ENCODE results near the gene ZNF823.

Gene ZNF823

GRCh38 chr19:11763117-11763516 lies 24.4 kb upstream of the ZNF823 start:
- TF ChIP-seq BACH2 (CRISPR knock-in tag; IDR thresholded peaks at IDR 0.05; ENCODE audit: borderline replicate concordance) (no peak), ARNTL (CRISPR knock-in tag; IDR thresholded peaks at IDR 0.05; ENCODE audit: borderline replicate concordance, low read depth) (no peak), PPARA (CRISPR knock-in tag; IDR thresholded peaks at IDR 0.05; ENCODE audit: borderline replicate concordance) (no peak), TSHZ2 (CRISPR knock-in tag; IDR thresholded peaks at IDR 0.05) (no peak), POU6F1 (CRISPR knock-in tag; IDR thresholded peaks at IDR 0.05; ENCODE audit: borderline replicate concordance, low read depth) (no peak)
- ATAC-seq: no peak

GRCh38 chr19:11759805-11760204 lies 21.1 kb upstream of the ZNF823 start:
- ATAC-seq: no peak
- TF ChIP-seq ESRRG (CRISPR knock-in tag; IDR thresholded peaks at IDR 0.05): no peak
- no peak for TF ChIP-seq BACH2 (CRISPR knock-in tag; IDR thresholded peaks at IDR 0.05; ENCODE audit: borderline replicate concordance)
- no peak for TF ChIP-seq PPARA (CRISPR knock-in tag; IDR thresholded peaks at IDR 0.05; ENCODE audit: borderline replicate concordance)
- TF ChIP-seq POU6F1 (CRISPR knock-in tag; IDR thresholded peaks at IDR 0.05; ENCODE audit: borderline replicate concordance, low read depth): no peak
- TF ChIP-seq TCF4 (CRISPR knock-in tag; IDR thresholded peaks at IDR 0.05; ENCODE audit: borderline replicate concordance): no peak
- no peak for TF ChIP-seq GLIS3 (CRISPR knock-in tag; IDR thresholded peaks at IDR 0.05)
- TF ChIP-seq CSDC2 (CRISPR knock-in tag; IDR thresholded peaks at IDR 0.05): no peak
- TF ChIP-seq ZFP30 (CRISPR knock-in tag; IDR thresholded peaks at IDR 0.05): no peak
- TF ChIP-seq ZNF8 (CRISPR knock-in tag; IDR thresholded peaks at IDR 0.05): no peak
- TF ChIP-seq CSRNP3 (CRISPR knock-in tag; IDR thresholded peaks at IDR 0.05): no peak
- TF ChIP-seq RARB (CRISPR knock-in tag; IDR thresholded peaks at IDR 0.05): no peak
- TF ChIP-seq ISL1 (CRISPR knock-in tag; IDR thresholded peaks at IDR 0.05): no peak
- no peak for TF ChIP-seq TSHZ2 (CRISPR knock-in tag; IDR thresholded peaks at IDR 0.05)
- TF ChIP-seq ARNTL (CRISPR knock-in tag; IDR thresholded peaks at IDR 0.05; ENCODE audit: borderline replicate concordance, low read depth): no peak
- no peak for TF ChIP-seq SNAI2 (CRISPR knock-in tag; IDR thresholded peaks at IDR 0.05)
- no peak for TF ChIP-seq ZC3H10 (CRISPR knock-in tag; IDR thresholded peaks at IDR 0.05)
- TF ChIP-seq ZFP3 (CRISPR knock-in tag; IDR thresholded peaks at IDR 0.05): no peak
- no peak for TF ChIP-seq CREB5 (CRISPR knock-in tag; IDR thresholded peaks at IDR 0.05; ENCODE audit: low read depth)
- no peak for TF ChIP-seq PATZ1 (CRISPR knock-in tag; IDR thresholded peaks at IDR 0.05; ENCODE audit: borderline replicate concordance)
